HepG2 (cell line): Measurements from ENCODE around the gene HDAC4. TPM values are rescaled to one million over a fixed set of nuclear protein-coding genes. Genes with fewer than 3 reads are reported as not detected.

Source experiments
- ATAC-seq: fragments of 200-7000 bp; cut with Tn5 transposase; 3 replicates; pipeline ENCODE4 v1.9.1; 2020; ENCODE audit warnings: mild to moderate bottlenecking, moderate library complexity
- BruUV-seq: library from RNA; stranded (reverse); fragments of 400-500 nt; replicated peaks from 2 replicates; lab custom pipeline; 2021; lab: Mats Ljungman, UMichigan
- CTCF ChIA-PET: fragments of 300-600 bp; formaldehyde crosslinking; extraction: SDS; loops from one replicate; lab custom pipeline; 2021; ENCODE audit warnings: low total read pairs, inconsistent platforms, low intra/inter-chr PET ratio; lab: Yijun Ruan, JAX
- POLR2A ChIA-PET: fragments of 350-600 bp; sonication (Branson Sonifier 250); formaldehyde crosslinking; loops from one replicate; lab custom pipeline; 2020; ENCODE audit warnings: antibody characterized with exemption, inconsistent platforms; lab: Yijun Ruan, JAX
- DNase-seq: peaks from one replicate; pipeline ENCODE4 v3.0.0-alpha.2; 2015; ENCODE audit warnings: low spot score
- FAIRE-seq: peaks from 3 replicates; lab custom pipeline; 2011; peaks lifted over from hg19 to GRCh38; lab: Jason Lieb, UNC
- H2AFZ ChIP-seq: one replicate; pipeline ENCODE4 v1.6.1; 2011; ENCODE audit warnings: low read length, inconsistent platforms
- H3K27ac ChIP-seq: fragments of 300-600 bp; 3 replicates; pipeline ENCODE4 v1.8.0; 2011; ENCODE audit warnings: mixed run types, mild to moderate bottlenecking, mixed read lengths, low read length, inconsistent platforms; ENCODE audit not compliant: insufficient read depth; ENCODE audit errors: extremely low read length
- H3K27me3 ChIP-seq, 2 experiments: fragments of 200-600 bp in 1 of 2; 2 replicates in 1 of 2; 3 replicates in 1 of 2; pipeline versions ENCODE4 v1.6.0 to v1.8.0; 2011; ENCODE audit warnings: low read length in 2 of 2, mild to moderate bottlenecking in 2 of 2, moderate library complexity in 2 of 2, inconsistent platforms in 1 of 2; ENCODE audit not compliant: insufficient read depth in 2 of 2, control insufficient read depth in 1 of 2
- H3K36me3 ChIP-seq, 2 experiments: fragments of 200-600 bp in 1 of 2; replicated peaks in 1 of 2; 2 replicates in 1 of 2; 3 replicates in 1 of 2; pipeline versions ENCODE4 v1.5.1 to v1.8.0; 2011; ENCODE audit warnings: low read length in 2 of 2, inconsistent platforms in 1 of 2; ENCODE audit not compliant: insufficient read depth in 2 of 2, control insufficient read depth in 1 of 2
- H3K4me1 ChIP-seq: 2 replicates; pipeline ENCODE4 v1.5.1; 2012; ENCODE audit warnings: low read length, inconsistent platforms; ENCODE audit not compliant: insufficient read depth
- H3K4me2 ChIP-seq: 2 replicates; pipeline ENCODE4 v1.6.0; 2011; ENCODE audit warnings: low read depth, low read length, inconsistent platforms
- H3K4me3 ChIP-seq, 3 experiments: fragments of 200-600 bp in 1 of 3; sonication (generic), shearing (Covaris generic) in 1 of 3; replicated peaks in 1 of 3; 2 replicates each; pipeline ENCODE4 v1.5.1; 2011 to 2016; ENCODE audit warnings: low read length in 3 of 3, inconsistent platforms in 2 of 3, low read depth in 2 of 3, mild to moderate bottlenecking in 2 of 3, control low read depth in 1 of 3, mixed read lengths in 1 of 3; ENCODE audit not compliant: insufficient read depth in 1 of 3
- H3K79me2 ChIP-seq: one replicate; pipeline ENCODE4 v1.6.1; 2011; ENCODE audit warnings: low read length, inconsistent platforms; ENCODE audit not compliant: insufficient read depth
- H3K9ac ChIP-seq: 2 replicates; pipeline ENCODE4 v1.6.0; 2011; ENCODE audit warnings: mild to moderate bottlenecking, low read depth, low read length, inconsistent platforms; ENCODE audit not compliant: insufficient read depth
- H3K9me3 ChIP-seq: 2 replicates; pipeline ENCODE4 v1.5.1; 2012; ENCODE audit warnings: mild to moderate bottlenecking, low read length
- H4K20me1 ChIP-seq: 2 replicates; pipeline ENCODE4 v1.6.0; 2011; ENCODE audit warnings: inconsistent platforms, mild to moderate bottlenecking, low read length, moderate library complexity; ENCODE audit not compliant: insufficient read depth
- ARID5B ChIP-seq: IDR thresholded peaks from 2 replicates; pipeline ENCODE4 v1.4.0; 2020; ENCODE audit warnings: mild to moderate bottlenecking, missing genetic modification reagents
- GPN1 ChIP-seq: sonication (generic); formaldehyde crosslinking; IDR thresholded peaks from 2 replicates; pipeline ENCODE4 v1.5.1; 2020; ENCODE audit warnings: missing genetic modification reagents, borderline replicate concordance
- MNT ChIP-seq: fragments of 450-650 bp; IDR thresholded peaks from 2 replicates; pipeline ENCODE4 v1.6.1; 2016
- TEAD2 ChIP-seq: sonication (generic); formaldehyde crosslinking; IDR thresholded peaks from 2 replicates; pipeline ENCODE4 v1.9.0; 2021; ENCODE audit warnings: missing genetic modification reagents
- ZNF329 ChIP-seq: sonication (generic); formaldehyde crosslinking; IDR thresholded peaks from 2 replicates; pipeline ENCODE4 v1.9.0; 2021; ENCODE audit warnings: low read depth, mild to moderate bottlenecking, missing genetic modification reagents
- ZNF563 ChIP-seq: sonication (generic); formaldehyde crosslinking; IDR thresholded peaks from 2 replicates; pipeline ENCODE4 v1.8.0; 2022; ENCODE audit warnings: mild to moderate bottlenecking, moderate library complexity, missing genetic modification reagents
- ZNF891 ChIP-seq: sonication (generic); formaldehyde crosslinking; IDR thresholded peaks from 2 replicates; pipeline ENCODE4 v1.5.0; 2020; ENCODE audit warnings: mild to moderate bottlenecking, missing genetic modification reagents
- WGBS: methylation state at CpG from one replicate; pipeline ENCODE4 v1.1.6; 2017; ENCODE audit warnings: low lambda C conversion rate; 5-methylcytosine and 5-hydroxymethylcytosine counted together
- in situ Hi-C: cut with HindIII; loops from 2 replicates; pipeline ENCODE4 v1.10.0; 2017; ENCODE audit warnings: low pct_unique_long_range_greater_than_20kb; ENCODE audit not compliant: extremely low pct_ligation_motif_present
- intact Hi-C: fragments of 100-400 bp; cut with micrococcal nuclease; formaldehyde crosslinking; loops from one replicate; pipeline ENCODE4 v1.10.0; 2022; ENCODE audit not compliant: unreplicated experiment
- polyA plus RNA-seq, 8 experiments: library from polyadenylated mRNA; depleted of rRNA in 3 of 8; stranded (reverse) in 7 of 8; unstranded in 1 of 8; fragments of >200 nt; fragmentation: Illumina TruSeq in 4 of 8; extraction: Trizol in 4 of 8; gene quantifications; 2 replicates each; pipeline versions ENCODE4 v1.2.1 to v1.2.3, GENCODE V29; 2011 to 2016; ENCODE audit warnings: low read depth in 4 of 8, missing spikeins in 1 of 8, mixed read lengths in 1 of 8; ENCODE audit not compliant: insufficient read depth in 1 of 8
- total RNA-seq, 5 experiments: library from RNA; depleted of rRNA; stranded (reverse); fragments of >200 nt; fragmentation: Illumina TruSeq; extraction: Trizol; gene quantifications; 2 replicates each; pipeline ENCODE4 v1.2.3, GENCODE V29; 2016; ENCODE audit warnings: low read depth in 1 of 5

Gene HDAC4
- total and polyA plus RNA-seq, 2 of the 13 experiments (the other 11 are each of a cell fraction or from before 2014, with no cell fraction given), result 10.1 to 11.5 TPM

- DNase-seq (no peak), FAIRE-seq (no peak), ATAC-seq (no peak)
- in situ Hi-C loops, result no loop called here
- Histone ChIP-seq H3K27ac (no peak overlapping the region), H3K27me3 (no peaks in the 10 kb centered on the region), H3K9me3 (no peaks in the 10 kb centered on the region), H3K4me3 (no peak overlapping the region), H2AFZ (no peak overlapping the region), H3K79me2 (peaks cover 38% of the 10 kb centered on the region), H3K4me2 (no peak overlapping the region), H3K4me1 (peaks cover 47% of the 10 kb centered on the region), H4K20me1 (peaks cover 53% of the 10 kb centered on the region), H3K9ac (no peak overlapping the region), H3K36me3 (no peaks in the 10 kb centered on the region; a peak in 1 of 5 replicates)
- TF ChIP-seq GPN1 (CRISPR knock-in tag) (no peak), ZNF329 (CRISPR knock-in tag) (no peak), ARID5B (CRISPR knock-in tag) (no peak), MNT (no peak), ZNF891 (CRISPR knock-in tag) (no peak), ZNF563 (CRISPR knock-in tag) (no peak), TEAD2 (CRISPR knock-in tag) (no peak)
- intact Hi-C loops, result no loop called here
- CTCF ChIA-PET, result no interaction called here
- POLR2A ChIA-PET, result no interaction called here
- BruUV-seq, result no TSS peak
- WGBS, result 66% methylated on average over 4 of the region's 4 CpGs
Measured at GRCh38 chr2:239266434-239266766, 134.4 kb downstream of the HDAC4 start.
